Psoas muscle (tissue), 8 donors: Measurements from ENCODE around the gene CHN2. TPM values are rescaled to one million over a fixed set of nuclear protein-coding genes. Genes with fewer than 3 reads are reported as not detected.

ENCODE experiments used
- ATAC-seq, 4 donors: fragments of 200-7000 bp; cut with Tn5 transposase; one replicate each; pipeline ENCODE4 v1.9.1; 2020; ENCODE audit warnings: moderate library complexity in 3 of 4, mild to moderate bottlenecking in 2 of 4
- DNase-seq, 2 donors: peaks; one replicate each; pipeline ENCODE4 v3.0.0-alpha.2; 2020
- H3K27ac ChIP-seq: fragments of 200-600 bp; one replicate; pipeline ENCODE4 v1.8.0; 2022
- H3K27me3 ChIP-seq, 3 donors: fragments of 200-600 bp in 1 of 3; one replicate each; pipeline versions ENCODE4 v1.6.1 to v1.8.0; 2013 to 2022; ENCODE audit warnings: low read length in 2 of 3, mild to moderate bottlenecking in 2 of 3, moderate library complexity in 1 of 3; ENCODE audit not compliant: insufficient read depth in 3 of 3
- H3K36me3 ChIP-seq, 2 donors: fragments of 200-600 bp in 1 of 2; one replicate each; pipeline versions ENCODE4 v1.6.1 to v1.8.0; 2013 to 2022; ENCODE audit warnings: low read depth in 1 of 2, mild to moderate bottlenecking in 1 of 2, moderate library complexity in 1 of 2; ENCODE audit not compliant: insufficient read depth in 1 of 2
- H3K4me1 ChIP-seq: fragments of 200-600 bp; one replicate; pipeline ENCODE4 v1.8.0; 2022
- H3K4me3 ChIP-seq: fragments of 200-600 bp; one replicate; pipeline ENCODE4 v1.8.0; 2022; ENCODE audit warnings: mild to moderate bottlenecking
- H3K9me3 ChIP-seq: fragments of 200-600 bp; one replicate; pipeline ENCODE4 v1.8.0; 2022
- WGBS, 3 donors: extraction: QIAGEN DNeasy Blood & Tissue Kit; methylation state at CpG; one replicate each; pipeline versions ENCODE4 v1.1.6 to v1.1.7; 2013; 5-methylcytosine and 5-hydroxymethylcytosine counted together
- intact Hi-C, 2 donors: fragments of 100-400 bp; cut with DNase I; formaldehyde crosslinking; loops; one replicate each; pipeline versions ENCODE4 v1.11.0 to v1.14.2; 2022
- polyA plus RNA-seq, 3 donors: library from polyadenylated mRNA; stranded (reverse); fragments of 200-250 nt; gene quantifications; one replicate each; pipeline ENCODE4 v1.2.3, GENCODE V29; 2013
- total RNA-seq, 4 donors: library from RNA; stranded (reverse); fragmentation: NEBNext Ultra II Directional in 2 of 4; extraction: Animal tissue kit (Norgen Biotek cat#: 25700) in 2 of 4; gene quantifications; one replicate each; pipeline versions ENCODE4 v1.2.1 to v1.2.4, GENCODE V29; 2021 to 2023
- TF ChIP-seq, protein P1 (sequence below): fragments of 200-600 bp; IDR thresholded peaks from one replicate; pipeline ENCODE4 v1.8.0; 2022; ENCODE audit warnings: antibody characterized with exemption
- donor health status: healthy with polysubstance abuse.
- donor health status: DM: no; HTN: no; CAD: no; lungs with moderate emphysema.
- donor health status: Bipolar disorder and iron deficiency.
- donor health status: healthy.
- donor health status: DM: yes; HTN: yes; CAD: no.
- donor health status: DM: no; HTN: no; CAD: no.
- donor health status: DM: no; HTN: no; CAD: no.
- donor health status: DM: yes; HTN: yes; CAD: no.

Gene CHN2
- total and polyA plus RNA-seq, 7 donors: 0.43 to 18.1 (median 2.3) TPM

DNA sequence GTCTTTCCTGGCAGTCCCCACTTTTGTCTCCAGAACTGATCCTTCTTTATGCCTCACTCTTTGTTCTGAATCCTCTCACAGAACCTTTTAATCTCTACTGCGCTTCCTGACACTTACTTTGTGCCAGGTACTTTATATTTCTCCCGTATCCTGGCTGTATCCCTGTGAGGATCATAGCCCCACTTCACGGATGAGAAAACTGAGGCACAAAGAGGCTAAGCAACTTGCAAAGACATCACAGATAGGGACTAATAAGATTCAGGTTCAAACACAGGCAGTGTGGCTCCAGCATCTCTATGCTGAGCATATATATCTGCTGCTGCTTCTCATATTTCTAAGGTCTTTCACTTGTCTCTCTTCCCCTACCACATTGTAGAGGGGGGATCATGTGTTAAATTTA is 116.7 kb downstream of the CHN2 start:
- TF ChIP-seq, protein P1, sequence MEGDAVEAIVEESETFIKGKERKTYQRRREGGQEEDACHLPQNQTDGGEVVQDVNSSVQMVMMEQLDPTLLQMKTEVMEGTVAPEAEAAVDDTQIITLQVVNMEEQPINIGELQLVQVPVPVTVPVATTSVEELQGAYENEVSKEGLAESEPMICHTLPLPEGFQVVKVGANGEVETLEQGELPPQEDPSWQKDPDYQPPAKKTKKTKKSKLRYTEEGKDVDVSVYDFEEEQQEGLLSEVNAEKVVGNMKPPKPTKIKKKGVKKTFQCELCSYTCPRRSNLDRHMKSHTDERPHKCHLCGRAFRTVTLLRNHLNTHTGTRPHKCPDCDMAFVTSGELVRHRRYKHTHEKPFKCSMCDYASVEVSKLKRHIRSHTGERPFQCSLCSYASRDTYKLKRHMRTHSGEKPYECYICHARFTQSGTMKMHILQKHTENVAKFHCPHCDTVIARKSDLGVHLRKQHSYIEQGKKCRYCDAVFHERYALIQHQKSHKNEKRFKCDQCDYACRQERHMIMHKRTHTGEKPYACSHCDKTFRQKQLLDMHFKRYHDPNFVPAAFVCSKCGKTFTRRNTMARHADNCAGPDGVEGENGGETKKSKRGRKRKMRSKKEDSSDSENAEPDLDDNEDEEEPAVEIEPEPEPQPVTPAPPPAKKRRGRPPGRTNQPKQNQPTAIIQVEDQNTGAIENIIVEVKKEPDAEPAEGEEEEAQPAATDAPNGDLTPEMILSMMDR: no peak
- ATAC-seq (no peak), DNase-seq (no peak)
- Histone ChIP-seq H3K4me3 (no peak overlapping the region), H3K27me3 (no peaks in the 10 kb centered on the region), H3K9me3 (peaks cover 6% of the 10 kb centered on the region), H3K4me1 (no peaks in the 10 kb centered on the region), H3K27ac (no peak overlapping the region), H3K36me3 (no peaks in the 10 kb centered on the region)
- 93 to 95% (median 94%) methylated on average over 3 of the region's 3 CpGs for whole genome bisulfite sequencing, 3 donors
- intact Hi-C loops: no loop called here

DNA sequence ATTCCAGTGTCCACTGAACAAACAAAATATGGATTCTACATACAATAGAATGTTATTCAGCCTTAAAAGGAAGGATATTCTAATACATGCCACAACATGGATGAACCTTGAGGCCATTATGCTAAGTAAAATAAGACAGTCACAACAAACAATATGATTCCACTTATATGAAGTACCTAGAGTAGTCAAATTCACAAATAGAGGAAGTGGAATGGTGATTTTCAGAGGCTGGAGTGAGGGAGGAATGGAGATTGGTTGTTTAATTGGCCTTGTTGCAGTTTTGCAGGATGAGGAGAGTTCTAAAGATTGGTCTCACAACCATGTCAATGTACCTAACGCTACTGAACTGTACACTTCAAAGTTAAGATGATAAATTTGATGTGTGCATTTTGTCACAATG is 119.6 kb downstream of the CHN2 start:
- Histone ChIP-seq H3K4me3 (no peak overlapping the region), H3K9me3 (peaks cover 6% of the 10 kb centered on the region), H3K27me3 (no peaks in the 10 kb centered on the region), H3K4me1 (no peaks in the 10 kb centered on the region), H3K36me3 (no peaks in the 10 kb centered on the region), H3K27ac (no peak overlapping the region)
- TF ChIP-seq, protein P1: no peak
- no peak for ATAC-seq
- intact Hi-C loops: no loop called here
- WGBS, 3 donors: 90 to 100% (median 91%) methylated on average over 1 of the region's 1 CpG
- no peak for DNase-seq

DNA sequence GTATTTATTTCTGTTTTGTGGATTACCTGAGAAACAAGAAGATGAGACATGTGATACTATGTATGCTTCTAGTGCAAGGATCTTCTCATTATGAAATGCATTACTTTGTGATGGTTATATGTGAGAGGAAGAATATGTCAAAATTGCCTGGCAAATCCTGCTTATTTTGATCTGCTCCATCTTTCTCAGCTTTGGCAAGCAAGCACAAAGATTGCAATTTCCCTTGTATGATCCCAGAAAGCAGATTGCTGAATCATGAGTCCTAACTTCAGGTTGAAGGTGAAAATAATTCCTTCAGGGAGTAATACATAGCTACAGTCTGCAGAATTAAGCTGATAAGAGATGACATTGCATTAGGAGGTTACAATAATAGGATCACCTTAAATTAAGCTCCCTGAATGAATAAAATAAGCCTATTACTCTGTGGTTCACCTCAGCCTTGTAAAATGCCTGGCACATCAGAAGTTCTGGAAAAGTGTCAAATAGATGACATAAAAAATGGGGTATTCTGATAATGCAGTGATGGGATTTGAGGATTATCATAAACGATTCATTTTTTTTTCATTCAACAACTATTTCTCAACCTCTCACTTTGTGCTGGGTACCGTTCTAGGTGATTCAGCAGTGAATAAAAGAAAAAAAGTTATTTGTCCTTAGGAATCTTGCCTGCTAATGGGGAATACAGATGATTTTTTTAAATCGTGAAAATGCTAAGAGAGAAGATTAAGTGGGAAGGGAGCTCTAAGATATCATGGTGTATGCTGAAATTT is 120.7 kb downstream of the CHN2 start:
- DNase-seq (no peak), ATAC-seq (no peak)
- H3K4me1 ChIP-seq: no peaks in the 10 kb centered on the region
- no peak overlapping the region for H3K27ac ChIP-seq
- TF ChIP-seq, protein P1: no peak
- no peak overlapping the region for H3K4me3 ChIP-seq
- 67 to 74% (median 71%) methylated on average over 3 of the region's 3 CpGs for WGBS, 3 donors
- H3K9me3 ChIP-seq: peaks cover 4% of the 10 kb centered on the region
- H3K27me3 ChIP-seq: no peaks in the 10 kb centered on the region
- no peaks in the 10 kb centered on the region for H3K36me3 ChIP-seq
- intact Hi-C loops: no loop called here

DNA sequence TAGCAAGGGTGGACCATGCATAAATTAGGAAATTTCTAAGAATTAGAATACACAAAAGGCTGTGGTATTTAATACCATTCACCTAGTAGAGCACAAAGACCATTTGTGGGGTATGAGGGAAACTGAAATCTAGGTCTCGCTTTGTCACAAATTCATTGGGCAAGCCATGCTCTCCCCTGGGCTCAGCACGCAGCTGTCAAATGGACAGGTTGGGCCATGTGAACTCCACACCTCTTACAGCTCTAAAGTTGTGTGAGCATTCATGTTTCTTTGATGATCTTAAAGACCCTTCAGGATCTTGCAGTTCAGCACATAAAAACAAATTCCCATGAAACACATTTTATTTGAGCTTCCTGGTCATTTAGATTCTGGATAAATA is 121.3 kb downstream of the CHN2 start:
- Histone ChIP-seq H3K9me3 (no peaks in the 10 kb centered on the region), H3K36me3 (no peaks in the 10 kb centered on the region), H3K27ac (no peak overlapping the region), H3K4me1 (no peaks in the 10 kb centered on the region), H3K27me3 (no peaks in the 10 kb centered on the region), H3K4me3 (no peak overlapping the region)
- no peak for ATAC-seq
- intact Hi-C loops: no loop called here
- WGBS, 3 donors: 78 to 91% (median 84%) methylated on average over 2 of the region's 2 CpGs
- TF ChIP-seq, protein P1: no peak
- DNase-seq: no peak

DNA sequence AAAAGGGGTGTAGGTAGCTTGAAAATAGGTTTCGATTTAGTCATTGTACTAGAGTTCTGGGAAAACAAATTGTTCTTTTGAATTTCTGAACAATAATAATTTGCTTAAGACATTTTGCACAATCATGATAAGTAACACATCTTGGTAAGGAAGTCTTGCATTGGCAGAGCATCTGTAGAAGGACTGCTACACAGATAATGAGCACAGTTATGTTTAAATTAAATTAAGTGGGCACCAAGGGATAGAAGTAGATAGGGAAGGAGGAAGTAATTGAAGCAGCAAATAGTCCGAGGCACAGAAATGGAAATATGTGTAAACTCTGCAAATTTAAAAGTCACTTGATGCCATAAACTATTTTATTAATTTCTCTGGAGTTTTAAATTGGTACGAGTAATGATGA is 122.4 kb downstream of the CHN2 start:
- no peaks in the 10 kb centered on the region for H3K27me3 ChIP-seq
- ATAC-seq (no peak), DNase-seq (no peak)
- H3K36me3 ChIP-seq: no peaks in the 10 kb centered on the region
- intact Hi-C loops: no loop called here
- 83 to 89% (median 85%) methylated on average over 3 of the region's 3 CpGs for WGBS, 3 donors
- no peaks in the 10 kb centered on the region for H3K9me3 ChIP-seq
- H3K27ac ChIP-seq: no peak overlapping the region
- no peak overlapping the region for H3K4me3 ChIP-seq
- TF ChIP-seq, protein P1: no peak
- H3K4me1 ChIP-seq: no peaks in the 10 kb centered on the region
